GM12873 (cell line): ENCODE results near the gene HFM1.

Experiments used
- CTCF ChIP-seq: IDR thresholded peaks from 2 replicates; pipeline ENCODE4 v1.5.1; 2012; ENCODE audit warnings: low read depth, mild to moderate bottlenecking, moderate library complexity, low read length, control low read depth; ENCODE audit not compliant: insufficient read depth; ENCODE audit errors: missing control alignments

Gene HFM1

GRCh38 chr1:91308544-91308943, 96.1 kb downstream of the HFM1 start:
- no peak for TF ChIP-seq CTCF

GRCh38 chr1:91307784-91308409, 96.7 kb downstream of the HFM1 start:
- no peak for TF ChIP-seq CTCF

GRCh38 chr1:91303165-91303564, 101.5 kb downstream of the HFM1 start:
- TF ChIP-seq CTCF = no peak

DNA sequence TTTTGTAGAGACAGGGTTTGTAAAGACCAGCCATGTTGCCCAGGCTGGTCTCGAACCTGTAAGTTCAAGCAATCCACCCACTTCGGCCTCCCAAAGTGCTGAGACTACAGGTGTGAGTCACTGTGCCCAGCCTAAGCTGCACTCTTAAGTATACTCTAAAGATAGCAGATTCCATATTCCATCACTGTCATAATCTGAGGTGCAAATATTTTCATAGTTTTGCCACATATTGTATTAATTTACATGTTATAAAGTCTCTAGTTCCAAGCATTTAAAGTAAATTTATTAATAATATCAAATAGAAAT, 121.3 kb downstream of the HFM1 start:
- no peak for TF ChIP-seq CTCF

- peak; percentile 78 for TF ChIP-seq CTCF
These were observed 121.8 kb downstream of the HFM1 start for GRCh38 chr1:91282695-91283420.

DNA sequence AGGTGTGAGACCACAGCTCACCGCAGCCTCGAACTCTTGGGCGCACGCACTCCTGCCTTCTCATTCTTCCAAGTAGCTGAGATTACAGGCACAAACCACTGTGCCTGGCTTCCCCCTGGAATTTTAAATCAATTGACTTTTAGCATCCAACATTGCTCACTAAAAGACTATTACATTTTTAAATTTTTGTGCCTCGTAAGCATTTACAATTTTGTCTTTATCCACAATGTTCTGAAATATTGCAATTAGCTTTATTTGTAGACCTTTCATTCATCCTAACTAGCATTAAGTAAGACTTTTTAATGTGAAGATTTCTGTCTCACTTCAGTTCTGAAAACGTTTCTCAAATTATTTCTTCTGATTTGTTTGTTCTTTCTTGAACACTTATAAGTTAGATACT, 122.9 kb downstream of the HFM1 start:
- TF ChIP-seq CTCF = no peak

- TF ChIP-seq CTCF = peak; percentile 12
These were observed 125.9 kb downstream of the HFM1 start for GRCh38 chr1:91278754-91279153.
